Gastroesophageal sphincter (tissue), 4 donors: ENCODE results near the gene PRRC2A. TPM values are rescaled to one million over a fixed set of nuclear protein-coding genes. Genes with fewer than 3 reads are reported as not detected.

ENCODE experiments used
- ATAC-seq: fragments of 150-250 bp; one replicate; pipeline ENCODE4 v1.9.1; 2016; ENCODE audit warnings: mild to moderate bottlenecking, moderate library complexity
- H3K27ac ChIP-seq, 4 donors: fragments of 200-600 bp; sonication (generic) in 3 of 4; 1 replicate in 3 of 4; 2 replicates in 1 of 4; pipeline ENCODE4 v1.5.1; 2016 to 2019
- H3K27me3 ChIP-seq: fragments of 200-600 bp; sonication (generic); one replicate; pipeline ENCODE4 v1.5.1; 2019
- H3K36me3 ChIP-seq, 2 donors: fragments of 200-600 bp; sonication (generic); one replicate each; pipeline ENCODE4 v1.5.1; 2019; ENCODE audit warnings: control low read depth in 1 of 2
- H3K4me1 ChIP-seq, 3 donors: fragments of 200-600 bp; sonication (generic); 1 replicate in 2 of 3; 2 replicates in 1 of 3; pipeline ENCODE4 v1.5.1; 2016 to 2019; ENCODE audit warnings: control low read depth in 2 of 3
- H3K4me3 ChIP-seq, 2 donors: fragments of 200-600 bp; sonication (generic); one replicate each; pipeline ENCODE4 v1.5.1; 2019; ENCODE audit warnings: mild to moderate bottlenecking in 1 of 2, moderate library complexity in 1 of 2
- H3K9me3 ChIP-seq, 3 donors: fragments of 200-600 bp; sonication (generic); one replicate each; pipeline ENCODE4 v1.5.1; 2017 to 2019; ENCODE audit warnings: control low read depth in 2 of 3
- CTCF ChIP-seq, 4 experiments: fragments of 200-600 bp in 2 of 4; fragments of 450-650 bp in 2 of 4; sonication (generic) in 1 of 4; IDR thresholded peaks; one replicate each; pipeline ENCODE4 v1.5.1; 2017 to 2019; ENCODE audit warnings: antibody characterized with exemption in 4 of 4, mild to moderate bottlenecking in 2 of 4, moderate library complexity in 2 of 4
- EP300 ChIP-seq: sonication (generic); formaldehyde crosslinking; IDR thresholded peaks from one replicate; pipeline ENCODE4 v1.6.1; 2017; ENCODE audit warnings: antibody characterized with exemption, mild to moderate bottlenecking
- POLR2A ChIP-seq, 2 donors: fragments of 450-650 bp; IDR thresholded peaks; one replicate each; pipeline ENCODE4 v1.6.1; 2017; ENCODE audit warnings: antibody characterized with exemption in 2 of 2, mild to moderate bottlenecking in 2 of 2, moderate library complexity in 1 of 2
- POLR2AphosphoS5 ChIP-seq: sonication (generic); formaldehyde crosslinking; IDR thresholded peaks from one replicate; pipeline ENCODE4 v1.6.1; 2017; ENCODE audit warnings: antibody characterized with exemption
- WGBS, 2 donors: methylation state at CpG; one replicate each; pipeline ENCODE4 v1.1.5; 2018; ENCODE audit warnings: low coverage in 1 of 2; 5-methylcytosine and 5-hydroxymethylcytosine counted together
- total RNA-seq, 4 donors: library from RNA; depleted of rRNA; stranded (reverse); fragments of >200 nt; gene quantifications; one replicate each; pipeline ENCODE4 v1.1.0, GENCODE V29; 2016

PRRC2A gene
- total RNA-seq, 4 donors from 2014 or later: 47.9 to 137 (median 76.2) TPM

- no peak for ATAC-seq
- peaks cover 8 to 80% (median 28%) of the 10 kb centered on the region in 3 donors for H3K4me1 ChIP-seq
- TF ChIP-seq POLR2A (IDR thresholded peaks at IDR 0.05) (no peak), POLR2AphosphoS5 (no peak), EP300 (no peak), CTCF (IDR thresholded peaks at IDR 0.05) (no peak)
- peaks cover 0 to 44% of the 10 kb centered on the region in 2 donors for H3K36me3 ChIP-seq
- 36 to 72% methylated on average over 3 to 4 of the region's 6 CpGs for WGBS, 2 donors
- no peaks in the 10 kb centered on the region for H3K27me3 ChIP-seq
- peak overlapping the region in 3 of 4 donors; percentile 1 to 88 (median 10) for H3K27ac ChIP-seq
- H3K9me3 ChIP-seq: no peaks in the 10 kb centered on the region
- no peak overlapping the region for H3K4me3 ChIP-seq
Measured at GRCh38 chr6:31657406-31658157, 37.1 kb downstream of the PRRC2A start.

DNA sequence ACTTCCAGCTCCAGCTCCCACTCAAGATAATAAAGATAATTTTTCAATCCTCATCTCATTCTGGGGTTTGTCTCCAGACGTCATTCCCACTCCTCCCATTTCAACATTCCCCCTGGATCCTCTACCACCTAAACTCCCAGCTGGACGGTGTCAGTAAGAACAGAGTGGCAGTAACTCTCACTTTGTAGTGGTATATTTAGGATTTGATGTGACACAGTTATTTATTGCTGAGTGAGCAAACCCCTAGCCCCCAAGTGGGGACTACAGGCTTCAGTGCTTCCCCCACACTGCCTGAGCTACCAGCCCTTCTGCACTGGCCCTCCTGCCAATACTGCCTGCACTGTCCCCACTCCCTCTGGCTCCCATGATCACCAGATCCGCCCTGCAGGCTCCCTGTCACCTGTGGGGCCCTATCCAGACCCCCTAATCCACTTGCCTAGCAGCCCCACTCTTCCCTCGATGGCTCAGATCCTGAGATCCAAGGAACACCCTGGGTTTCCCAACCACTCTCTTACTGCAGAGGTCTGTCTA is 37.7 kb downstream of the PRRC2A start:
- peaks cover 0 to 45% of the 10 kb centered on the region in 2 donors for H3K36me3 ChIP-seq
- H3K4me3 ChIP-seq: peak overlapping the region in 1 of 2 donors; percentile 81
- H3K27me3 ChIP-seq: no peaks in the 10 kb centered on the region
- TF ChIP-seq POLR2A (IDR thresholded peaks at IDR 0.05) (no peak), CTCF (IDR thresholded peaks at IDR 0.05) (no peak), POLR2AphosphoS5 (no peak), EP300 (no peak)
- peaks cover 8 to 84% (median 32%) of the 10 kb centered on the region in 3 donors for H3K4me1 ChIP-seq
- WGBS, 2 donors: 71 to 76% methylated on average over 4 of the region's 4 CpGs
- peak overlapping the region in 3 of 4 donors; percentile 1 to 88 (median 46) for H3K27ac ChIP-seq
- no peaks in the 10 kb centered on the region for H3K9me3 ChIP-seq
- no peak for ATAC-seq

- ATAC-seq: no peak
- WGBS, 2 donors: no CpG with 5 or more reads among the region's 13 CpGs
- H3K4me1 ChIP-seq: peaks cover 8 to 85% (median 34%) of the 10 kb centered on the region in 3 donors
- H3K27ac ChIP-seq: peak overlapping the region in 3 of 4 donors; percentile 83 to 89 (median 88)
- no peak for TF ChIP-seq POLR2A (IDR thresholded peaks at IDR 0.05)
- no peak for TF ChIP-seq POLR2AphosphoS5
- no peak for TF ChIP-seq EP300
- no peak for TF ChIP-seq CTCF (IDR thresholded peaks at IDR 0.05)
- peaks cover 0 to 53% of the 10 kb centered on the region in 2 donors for H3K36me3 ChIP-seq
- no peaks in the 10 kb centered on the region for H3K27me3 ChIP-seq
- H3K9me3 ChIP-seq: no peaks in the 10 kb centered on the region
- H3K4me3 ChIP-seq: peak overlapping the region; percentile 56 to 81
Measured at GRCh38 chr6:31658983-31659648, 38.6 kb downstream of the PRRC2A start.

GRCh38 chr6:31659649-31660380 is 39.3 kb downstream of the PRRC2A start:
- Histone ChIP-seq H3K9me3 (no peaks in the 10 kb centered on the region), H3K27ac (peak overlapping the region; percentile 50 to 89 (median 86)), H3K4me3 (peak overlapping the region; percentile 56 to 81), H3K27me3 (no peaks in the 10 kb centered on the region), H3K36me3 (peaks cover 0 to 53% of the 10 kb centered on the region in 2 donors), H3K4me1 (peaks cover 8 to 89% (median 36%) of the 10 kb centered on the region in 3 donors)
- TF ChIP-seq POLR2AphosphoS5 (no peak), POLR2A (IDR thresholded peaks at IDR 0.05) (peak in 1 of 2 donors; percentile 10), EP300 (no peak), CTCF (IDR thresholded peaks at IDR 0.05) (no peak)
- ATAC-seq: no peak
- WGBS, 2 donors: 0% methylated on average over 3 of the region's 13 CpGs; no CpG with 5 or more reads in 1 of the 2 donors
